ENCODE results near the gene GPRC5A.

GPRC5A gene

DNA sequence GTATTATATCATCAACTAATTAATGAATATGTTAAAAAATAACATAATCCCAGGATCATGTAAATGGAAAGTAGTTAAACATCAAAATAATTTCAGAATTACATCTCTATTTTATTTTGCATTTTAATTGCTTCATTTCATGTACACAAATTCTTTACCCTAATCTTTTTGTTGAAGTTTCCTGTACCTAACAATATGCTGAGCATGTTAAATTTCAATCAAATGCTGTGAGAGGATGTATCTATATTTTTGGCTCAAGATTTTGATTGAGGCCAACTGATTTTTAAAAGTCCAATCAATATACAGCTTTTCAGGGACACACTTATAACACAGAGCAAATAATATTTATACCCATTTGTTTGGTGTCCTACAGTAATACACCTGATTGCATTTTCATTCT, 54.2 kb downstream of the GPRC5A start:
- no peak for DNase-seq

DNA sequence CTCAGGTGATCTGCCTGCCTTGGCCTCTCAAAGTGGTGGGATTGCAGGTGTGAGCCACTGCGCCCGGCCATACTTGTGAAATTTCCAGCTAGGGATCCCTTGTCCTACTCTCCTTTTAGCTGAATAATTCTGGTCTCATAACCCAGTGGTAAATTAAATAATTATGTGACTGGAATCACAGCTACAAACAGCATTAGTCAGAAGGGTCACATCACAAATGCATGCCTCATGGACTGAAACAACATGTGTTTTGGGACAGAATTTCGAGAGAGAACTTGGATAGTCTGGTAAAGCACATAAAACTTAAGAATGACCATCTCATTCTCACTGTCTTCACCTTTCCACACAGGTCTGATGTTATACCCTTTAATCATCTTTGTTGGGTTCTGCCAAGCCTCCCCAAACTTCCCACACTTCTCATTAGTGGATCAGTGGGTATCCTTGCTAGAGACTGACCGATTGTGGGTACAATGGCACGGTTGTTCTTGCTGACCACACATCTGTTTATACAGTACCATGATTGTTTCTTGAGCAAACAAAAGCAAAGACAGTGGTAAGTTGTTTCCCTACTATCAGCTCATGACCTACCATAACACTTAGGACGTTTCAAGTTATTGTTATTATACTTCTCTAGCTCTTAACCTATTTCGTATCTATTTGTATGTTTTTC, 55.5 kb downstream of the GPRC5A start:
- DNase-seq, result no peak

DNA sequence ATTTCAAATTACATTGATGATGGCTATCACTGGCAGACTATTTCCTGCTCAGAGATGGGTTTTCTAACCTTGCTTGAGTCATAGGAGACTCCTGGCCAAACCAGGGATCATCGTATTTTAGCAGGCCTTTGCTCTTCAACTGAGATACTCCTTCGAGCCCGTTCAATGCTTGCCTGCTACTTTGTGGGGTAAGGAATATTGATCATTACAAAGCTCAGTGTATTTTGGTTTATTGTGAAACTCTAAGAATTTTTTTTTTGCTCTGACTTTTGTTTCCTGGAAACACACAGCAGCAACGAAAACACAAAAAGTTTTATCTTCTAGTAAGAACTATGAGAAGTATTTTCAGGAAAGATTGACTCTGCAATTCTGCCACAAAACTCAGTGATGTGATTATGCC, 56.5 kb downstream of the GPRC5A start:
- no peak for DNase-seq

DNA sequence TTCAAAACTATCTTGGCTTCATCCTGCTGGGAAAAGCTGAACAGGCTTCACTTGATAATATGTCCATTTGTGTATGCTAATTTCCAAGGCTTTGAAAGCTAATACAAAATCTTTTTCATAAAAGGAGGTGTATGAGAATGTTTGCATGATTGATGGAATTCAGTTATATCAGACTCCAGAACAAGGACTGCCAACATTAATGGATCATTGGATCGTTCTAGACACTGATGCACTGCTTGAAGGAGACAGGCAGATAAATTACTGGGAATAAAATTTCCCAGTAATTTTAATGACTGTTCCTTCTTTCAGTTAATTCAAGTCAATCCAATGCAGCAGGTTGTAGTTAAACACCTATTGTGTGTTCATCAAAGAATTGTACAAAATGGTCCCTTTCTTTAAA, 60.1 kb downstream of the GPRC5A start:
- DNase-seq, result no peak

DNA sequence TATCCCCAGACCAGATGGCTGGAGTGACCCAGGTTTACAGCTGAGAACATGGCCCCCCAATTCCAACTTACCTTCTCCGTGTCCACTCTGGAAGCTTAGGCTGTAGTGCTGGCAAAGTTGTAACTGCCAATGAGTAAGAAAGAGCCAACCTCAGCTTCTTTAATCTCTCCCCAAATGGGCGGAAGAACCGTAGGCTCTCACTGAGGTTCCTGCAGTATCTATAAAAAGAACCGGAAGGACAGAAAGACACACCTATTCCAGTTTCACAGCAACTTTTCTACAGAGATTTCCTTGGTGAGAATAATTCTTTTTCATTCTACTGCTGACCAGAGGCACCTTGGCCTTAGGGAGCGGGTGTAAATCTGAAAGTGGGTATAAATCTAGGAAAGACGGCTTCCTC, 60.7 kb downstream of the GPRC5A start, which contains the start of gene GPRC5D:
Gene GPRC5D (minus strand): TSS at position 135 of the 400 bp plus-strand sequence. CDS start 1,786 bp downstream, outside the sequence.
- DNase-seq, result no peak

DNA sequence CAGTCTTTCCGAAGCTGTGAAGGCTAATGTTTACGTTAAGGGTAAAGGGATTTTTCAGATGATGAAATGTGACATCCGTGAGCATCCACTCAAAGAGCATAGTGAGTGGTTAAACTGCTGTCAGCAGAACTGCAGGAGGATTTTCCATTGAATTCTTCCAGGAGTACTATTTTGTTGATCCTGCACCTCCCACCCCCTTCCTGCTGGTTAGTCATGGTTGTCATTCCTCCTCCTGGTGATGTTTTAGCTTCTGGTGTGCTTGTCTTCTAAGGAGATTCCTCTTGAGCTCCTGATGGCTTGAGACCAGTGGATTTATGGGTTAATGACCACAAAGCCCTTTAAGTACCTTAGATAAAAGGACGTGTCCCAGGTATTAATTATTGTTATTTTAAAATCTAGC, 63.0 kb downstream of the GPRC5A start:
- DNase-seq, result no peak

DNA sequence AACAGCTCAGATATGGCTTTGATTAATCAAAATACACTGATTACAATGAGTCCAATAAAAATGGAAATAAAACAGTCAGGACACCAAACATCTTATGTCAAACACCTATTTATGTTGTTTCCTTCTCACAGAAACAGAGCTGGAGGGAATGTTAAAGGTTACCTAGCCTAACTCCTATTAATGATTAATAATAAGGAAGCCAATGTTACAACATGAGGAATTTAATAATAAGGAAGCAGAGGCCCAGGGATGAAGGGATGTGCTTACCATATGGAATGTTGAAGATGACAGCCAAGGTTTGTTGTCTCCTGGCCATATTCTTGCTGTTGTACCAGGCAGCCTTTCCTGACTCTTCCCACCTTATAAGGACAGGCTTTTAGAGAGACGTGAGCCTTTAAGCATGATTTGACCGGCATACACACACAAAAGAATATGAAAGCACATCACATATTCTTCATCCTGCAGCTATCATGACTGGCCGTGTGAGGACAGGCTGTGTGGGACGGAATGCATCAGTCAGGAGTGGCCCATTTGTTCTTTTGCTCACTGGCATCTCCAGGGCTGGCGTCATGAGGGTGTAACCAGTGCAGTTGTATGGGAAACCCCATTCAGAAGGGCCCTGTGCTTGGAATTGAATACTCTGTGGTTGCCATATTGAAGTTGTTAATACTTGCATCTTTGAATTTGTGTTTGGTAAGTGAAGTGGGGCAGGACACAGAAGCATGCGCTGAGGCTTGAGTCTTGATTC, 63.7 kb downstream of the GPRC5A start:
- DNase-seq, result no peak

- no peak for DNase-seq
Observed at GRCh38 chr12:12958886-12959285, 67.5 kb downstream of the GPRC5A start.

DNA sequence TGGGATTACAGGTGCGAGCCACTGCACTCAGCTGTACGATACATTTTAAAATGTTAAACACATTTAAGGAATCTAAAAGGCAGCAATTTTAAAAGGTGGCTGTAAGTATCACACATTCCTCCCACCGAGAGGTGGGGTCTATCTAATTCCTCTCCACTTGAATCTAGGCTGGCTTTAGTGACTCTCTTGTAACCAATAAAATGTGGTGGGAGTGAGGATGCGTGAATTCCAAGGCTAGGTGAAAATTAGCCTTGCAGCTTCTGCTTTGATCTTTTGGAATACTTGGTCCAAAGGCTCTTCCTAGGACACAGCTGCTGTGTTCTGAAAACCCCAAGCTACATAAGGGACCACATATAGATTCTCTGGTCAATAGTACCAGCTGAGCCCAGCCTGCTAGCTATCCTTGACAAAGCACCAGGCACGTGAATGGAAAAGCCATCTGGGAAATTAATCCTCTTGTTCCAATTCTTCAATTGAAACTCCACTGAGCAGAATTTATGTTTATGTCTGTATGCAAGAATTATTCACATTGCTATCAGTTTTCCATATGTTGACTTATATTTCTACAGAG, 69.4 kb downstream of the GPRC5A start:
- DNase-seq, result no peak

- DNase-seq, result no peak
Observed at GRCh38 chr12:12964255-12964654, 72.9 kb downstream of the GPRC5A start.

DNA sequence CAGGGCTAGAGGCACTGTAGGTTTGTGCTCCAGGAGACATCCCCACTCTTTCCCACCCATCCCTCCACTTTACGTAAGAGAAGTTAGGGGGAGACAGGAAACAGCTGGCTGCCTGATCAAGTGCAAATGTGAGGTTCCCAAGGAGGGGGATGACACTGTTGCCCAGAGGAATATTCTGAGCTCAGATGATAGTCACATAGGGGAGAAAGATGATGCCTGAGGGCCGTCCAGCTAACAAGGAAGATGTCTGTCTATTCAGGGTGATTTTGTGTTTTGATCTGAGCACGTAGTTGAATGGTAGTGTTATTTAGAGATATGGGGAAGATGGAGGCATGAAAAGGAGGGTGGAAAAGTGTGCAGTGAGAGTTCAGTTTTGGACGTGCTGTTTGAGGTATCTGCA, 74.5 kb downstream of the GPRC5A start:
- DNase-seq, result no peak
